Dermis blood vessel endothelial cell (primary cell): ENCODE measurements around the gene UBC. TPM values are rescaled to one million over a fixed set of nuclear protein-coding genes. Genes with fewer than 3 reads are reported as not detected.
"Not testable (repeated sequence)": the region's sequence is repeated elsewhere in the genome, so short reads cannot be mapped to it uniquely, and the experiment has no call there.

Source experiments
- DNase-seq: peaks from one replicate; pipeline ENCODE4 v3.0.0; 2010
- total RNA-seq: library from RNA; depleted of rRNA; stranded (reverse); fragments of >200 nt; gene quantifications from 2 replicates; pipeline ENCODE4 v1.2.3, GENCODE V29; 2014

The UBC gene
- 1,840 and 2,354 TPM in 2 replicates for total RNA-seq

- DNase-seq: peak; percentile 94
These were observed at the start of gene UBC for GRCh38 chr12:124914392-124915238. Gene UBC (minus strand): TSS chr12:124914650. CDS start chr12:124913771, 879 bp downstream.

- no peak for DNase-seq
These were observed 48.8 kb upstream of the UBC start for GRCh38 chr12:124963211-124963610.

- no peak for DNase-seq
These were observed 46.6 kb upstream of the UBC start for GRCh38 chr12:124961055-124961454.

- DNase-seq: no peak
These were observed 42.1 kb upstream of the UBC start for GRCh38 chr12:124956571-124956970.

GRCh38 chr12:124954771-124955170 is 40.3 kb upstream of the UBC start:
- DNase-seq: no peak

GRCh38 chr12:124953689-124954405 is 39.4 kb upstream of the UBC start:
- no peak for DNase-seq

- no peak for DNase-seq
These were observed 38.4 kb upstream of the UBC start for GRCh38 chr12:124952801-124953200.

- DNase-seq: no peak
These were observed 37.8 kb upstream of the UBC start for GRCh38 chr12:124952295-124952694.

GRCh38 chr12:124949779-124950728 is 35.6 kb upstream of the UBC start:
- DNase-seq: no peak

GRCh38 chr12:124949066-124949465 is 34.6 kb upstream of the UBC start:
- DNase-seq: no peak

- DNase-seq: no peak
These were observed 33.3 kb upstream of the UBC start for GRCh38 chr12:124947561-124948398.

GRCh38 chr12:124947013-124947412 is 32.6 kb upstream of the UBC start:
- DNase-seq: no peak

GRCh38 chr12:124946447-124946793 is 32.0 kb upstream of the UBC start:
- no peak for DNase-seq

GRCh38 chr12:124941170-124941527 is 26.7 kb upstream of the UBC start:
- no peak for DNase-seq

GRCh38 chr12:124940393-124941169 is 26.1 kb upstream of the UBC start:
- peak; percentile 87 for DNase-seq

- no peak for DNase-seq
These were observed 25.6 kb upstream of the UBC start for GRCh38 chr12:124940143-124940392.

- DNase-seq: peak; percentile 87
These were observed 25.1 kb upstream of the UBC start for GRCh38 chr12:124939421-124940142.

- peak; percentile 94 for DNase-seq
These were observed 24.6 kb upstream of the UBC start for GRCh38 chr12:124939079-124939420.

GRCh38 chr12:124938587-124938986 is 24.1 kb upstream of the UBC start:
- peak; percentile 65 for DNase-seq

GRCh38 chr12:124938108-124938507 is 23.7 kb upstream of the UBC start:
- DNase-seq: no peak

- not testable (repeated sequence) for DNase-seq
These were observed 17.1 kb upstream of the UBC start for GRCh38 chr12:124931528-124931927.
